MCF 10A (cell line): ENCODE data around the gene GVQW3. TPM values are rescaled to one million over a fixed set of nuclear protein-coding genes. Genes with fewer than 3 reads are reported as not detected.
"Not testable (repeated sequence)": the region's sequence is repeated elsewhere in the genome, so short reads cannot be mapped to it uniquely, and the experiment has no call there.

ENCODE experiments used
- BruUV-seq: library from RNA; stranded (reverse); fragments of 400-500 nt; replicated peaks from 2 replicates; lab custom pipeline; 2021; lab: Mats Ljungman, UMichigan
- CTCF ChIA-PET: fragments of 300-600 bp; sonication (Branson Sonifier 250); formaldehyde crosslinking; extraction: SDS; loops from one replicate; lab custom pipeline; 2021; ENCODE audit warnings: antibody characterized with exemption, inconsistent platforms; lab: Yijun Ruan, JAX
- POLR2A ChIA-PET: fragments of 300-600, 350-650 bp; sonication (Branson Sonifier 250); formaldehyde crosslinking; extraction: SDS; loops from one replicate; lab custom pipeline; 2020; ENCODE audit warnings: antibody characterized with exemption, inconsistent platforms; lab: Yijun Ruan, JAX
- DNase-seq: peaks from one replicate; pipeline ENCODE4 v3.0.0-alpha.2; 2018; ENCODE audit not compliant: unreplicated experiment
- H3K27ac Mint-ChIP-seq: one replicate; pipeline ENCODE4 v1.8.0; 2022; ENCODE audit warnings: mild to moderate bottlenecking, low read depth, mixed read lengths; ENCODE audit not compliant: unreplicated experiment
- H3K27me3 Mint-ChIP-seq: one replicate; pipeline ENCODE4 v1.8.0; 2022; ENCODE audit warnings: mixed read lengths; ENCODE audit not compliant: insufficient read depth, unreplicated experiment
- H3K36me3 Mint-ChIP-seq: one replicate; pipeline ENCODE4 v1.8.0; 2022; ENCODE audit warnings: mild to moderate bottlenecking, moderate library complexity, mixed read lengths; ENCODE audit not compliant: insufficient read depth, unreplicated experiment
- H3K4me1 Mint-ChIP-seq: one replicate; pipeline ENCODE4 v1.8.0; 2022; ENCODE audit warnings: mixed read lengths; ENCODE audit not compliant: insufficient read depth, unreplicated experiment
- H3K4me3 Mint-ChIP-seq: one replicate; pipeline ENCODE4 v1.8.0; 2022; ENCODE audit warnings: mild to moderate bottlenecking, moderate library complexity, mixed read lengths; ENCODE audit not compliant: unreplicated experiment
- H3K9me3 Mint-ChIP-seq: one replicate; pipeline ENCODE4 v1.8.0; 2022; ENCODE audit warnings: mixed read lengths; ENCODE audit not compliant: unreplicated experiment
- intact Hi-C: fragments of 100-400 bp; cut with micrococcal nuclease; formaldehyde crosslinking; loops from 2 replicates; pipeline ENCODE4 v1.14.1; 2022
- total RNA-seq: library from RNA; stranded (reverse); gene quantifications from 2 replicates; pipeline ENCODE4 v1.2.3, GENCODE V29; 2022
- TF ChIP-seq, protein P1 (sequence below): fragments of 200-600 bp; IDR thresholded peaks from one replicate; pipeline ENCODE4 v1.8.0; 2022; ENCODE audit warnings: antibody characterized with exemption, mild to moderate bottlenecking; ENCODE audit not compliant: unreplicated experiment

GVQW3 gene
- total RNA-seq, 1 experiment from 2014 or later = 1.5 TPM

DNA sequence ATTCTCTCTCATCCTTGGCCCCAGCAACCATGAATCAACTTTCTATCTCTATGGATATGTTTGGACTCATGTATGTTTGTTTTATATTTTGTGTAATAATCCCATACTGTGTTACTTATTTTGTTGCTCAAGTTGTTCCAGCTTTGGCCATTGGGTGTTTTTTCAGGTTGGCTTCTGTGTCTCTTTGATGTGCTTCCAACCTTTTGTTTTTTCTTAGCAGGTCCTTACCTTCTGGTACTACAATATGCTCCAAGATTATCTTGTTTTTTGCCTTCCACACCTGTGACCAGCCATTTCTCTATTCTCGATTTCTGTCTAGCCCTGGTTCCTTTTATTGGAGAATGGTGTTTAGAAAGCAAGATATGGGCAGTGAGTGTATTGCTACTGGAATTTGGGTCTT, 14.2 kb downstream of the GVQW3 start:
- intact Hi-C loops = no loop called here
- H3K9me3 Mint-ChIP-seq = no peaks in the 10 kb centered on the region
- no peak overlapping the region for H3K4me3 Mint-ChIP-seq
- no peaks in the 10 kb centered on the region for H3K4me1 Mint-ChIP-seq
- no peak overlapping the region for H3K27ac Mint-ChIP-seq
- H3K27me3 Mint-ChIP-seq = no peaks in the 10 kb centered on the region
- CTCF ChIA-PET = no interaction called here
- DNase-seq = no peak
- peaks cover 7% of the 10 kb centered on the region for H3K36me3 Mint-ChIP-seq
- TF ChIP-seq, protein P1, sequence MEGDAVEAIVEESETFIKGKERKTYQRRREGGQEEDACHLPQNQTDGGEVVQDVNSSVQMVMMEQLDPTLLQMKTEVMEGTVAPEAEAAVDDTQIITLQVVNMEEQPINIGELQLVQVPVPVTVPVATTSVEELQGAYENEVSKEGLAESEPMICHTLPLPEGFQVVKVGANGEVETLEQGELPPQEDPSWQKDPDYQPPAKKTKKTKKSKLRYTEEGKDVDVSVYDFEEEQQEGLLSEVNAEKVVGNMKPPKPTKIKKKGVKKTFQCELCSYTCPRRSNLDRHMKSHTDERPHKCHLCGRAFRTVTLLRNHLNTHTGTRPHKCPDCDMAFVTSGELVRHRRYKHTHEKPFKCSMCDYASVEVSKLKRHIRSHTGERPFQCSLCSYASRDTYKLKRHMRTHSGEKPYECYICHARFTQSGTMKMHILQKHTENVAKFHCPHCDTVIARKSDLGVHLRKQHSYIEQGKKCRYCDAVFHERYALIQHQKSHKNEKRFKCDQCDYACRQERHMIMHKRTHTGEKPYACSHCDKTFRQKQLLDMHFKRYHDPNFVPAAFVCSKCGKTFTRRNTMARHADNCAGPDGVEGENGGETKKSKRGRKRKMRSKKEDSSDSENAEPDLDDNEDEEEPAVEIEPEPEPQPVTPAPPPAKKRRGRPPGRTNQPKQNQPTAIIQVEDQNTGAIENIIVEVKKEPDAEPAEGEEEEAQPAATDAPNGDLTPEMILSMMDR = no peak
- POLR2A ChIA-PET = interaction anchor here (1.0 kb wide), 1 partner anchor 10 kb away, joined by 3 read pairs; no protein-coding TSS in a partner anchor
- no TSS peak for BruUV-seq

DNA sequence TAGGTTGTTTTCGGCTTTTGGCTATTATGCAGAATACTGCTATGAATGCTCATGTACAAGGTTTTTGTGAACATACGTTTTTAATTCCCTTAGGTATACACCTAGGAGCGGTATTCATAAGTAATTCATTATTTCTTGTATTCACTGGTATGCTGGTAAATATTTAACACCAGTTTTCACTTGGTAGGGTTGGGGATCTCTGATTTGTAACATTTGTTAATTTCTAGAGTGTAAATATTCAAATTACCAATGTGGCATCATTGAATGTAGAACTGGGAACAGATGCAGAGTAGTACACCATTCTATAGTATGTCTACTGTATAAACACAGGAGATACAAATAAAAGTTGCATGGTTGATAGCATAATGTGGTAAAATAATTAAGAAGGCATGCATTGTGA, 16.3 kb downstream of the GVQW3 start:
- Mint-ChIP-seq H3K27ac (no peak overlapping the region), H3K36me3 (peaks cover 7% of the 10 kb centered on the region), H3K4me1 (no peaks in the 10 kb centered on the region), H3K27me3 (no peaks in the 10 kb centered on the region), H3K4me3 (no peak overlapping the region), H3K9me3 (no peaks in the 10 kb centered on the region)
- POLR2A ChIA-PET = no interaction called here
- CTCF ChIA-PET = no interaction called here
- BruUV-seq = no TSS peak
- intact Hi-C loops = no loop called here
- no peak for DNase-seq
- TF ChIP-seq, protein P1 = no peak

DNA sequence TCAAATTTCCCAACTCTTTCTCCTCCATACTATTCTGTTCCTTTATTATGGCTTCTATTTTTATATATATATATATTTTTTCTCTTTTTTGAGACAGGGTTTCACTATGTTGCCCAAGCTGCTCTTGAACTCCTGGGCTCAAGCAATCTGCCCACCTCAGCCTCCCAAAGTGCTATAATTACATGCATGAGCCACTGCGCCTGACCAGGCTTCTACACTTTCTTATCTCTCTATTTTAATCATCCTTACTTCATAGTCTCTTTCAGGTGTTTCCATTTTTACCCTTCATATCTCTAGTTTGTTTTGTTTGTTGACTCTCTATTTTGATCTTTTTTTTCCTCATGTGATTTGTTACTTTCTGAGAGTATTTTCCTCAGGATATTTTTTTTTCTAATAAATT, 19.8 kb downstream of the GVQW3 start:
- Mint-ChIP-seq H3K27me3 (no peaks in the 10 kb centered on the region), H3K9me3 (no peaks in the 10 kb centered on the region), H3K4me1 (no peaks in the 10 kb centered on the region), H3K4me3 (no peak overlapping the region), H3K27ac (no peak overlapping the region), H3K36me3 (no peaks in the 10 kb centered on the region)
- intact Hi-C loops = no loop called here
- BruUV-seq = no TSS peak
- TF ChIP-seq, protein P1 = no peak
- DNase-seq = no peak
- ChIA-PET POLR2A (interaction anchor here (0.7 kb wide), 2 partner anchors 9 to 244 kb away, joined by 3 read pairs; no protein-coding TSS in a partner anchor), CTCF (interaction anchor here (1.1 kb wide), 1 partner anchor 167 kb away, joined by 3 read pairs; no protein-coding TSS in a partner anchor)

DNA sequence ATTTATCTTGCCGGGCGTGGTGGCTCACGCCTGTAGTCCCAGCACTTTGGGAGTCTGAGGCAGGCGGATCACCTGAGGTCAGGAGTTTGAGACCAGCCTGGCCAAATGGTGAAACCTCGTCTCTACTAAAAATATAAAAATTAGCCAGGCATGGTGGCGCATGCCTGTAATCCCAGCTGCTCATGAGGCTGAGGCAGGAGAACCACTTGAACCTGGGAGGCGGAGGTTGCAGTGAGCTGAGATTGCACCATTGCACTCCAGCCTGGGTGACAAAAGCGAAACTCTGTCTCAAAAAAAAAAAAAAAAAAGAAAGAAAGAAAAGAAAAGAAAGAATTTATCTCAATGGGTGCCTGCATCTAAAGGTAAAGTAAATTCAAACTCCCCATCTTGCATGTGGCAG, 20.4 kb downstream of the GVQW3 start:
- intact Hi-C loops, H3K4me1 Mint-ChIP-seq, H3K9me3 Mint-ChIP-seq, H3K4me3 Mint-ChIP-seq, BruUV-seq, H3K27ac Mint-ChIP-seq, DNase-seq, H3K36me3 Mint-ChIP-seq, H3K27me3 Mint-ChIP-seq: not testable (repeated sequence)
- POLR2A ChIA-PET = interaction anchor here (0.6 to 1.3 kb wide), 4 partner anchors 8 to 243 kb away, joined by 3 read pairs; partner anchors contain the start of genes GVQW3 and THAP12
- CTCF ChIA-PET = interaction anchor here (1.1 kb wide), 1 partner anchor 168 kb away, joined by 3 read pairs; no protein-coding TSS in a partner anchor
